Bronchial epithelial cell (primary cell): ENCODE data around the gene LDB2. TPM values are rescaled to one million over a fixed set of nuclear protein-coding genes. Genes with fewer than 3 reads are reported as not detected.

ENCODE experiments used
- DNase-seq: peaks from one replicate; pipeline ENCODE4 v3.0.0-alpha.2; 2010; ENCODE audit warnings: low read depth
- FAIRE-seq: peaks from 2 replicates; lab custom pipeline; 2011; peaks lifted over from hg19 to GRCh38; lab: Jason Lieb, UNC
- H3K27me3 ChIP-seq: 2 replicates; pipeline ENCODE4 v1.5.1; 2011; ENCODE audit warnings: low read length; ENCODE audit not compliant: control insufficient read depth, insufficient read depth
- H3K36me3 ChIP-seq: 2 replicates; pipeline ENCODE4 v1.5.1; 2011; ENCODE audit warnings: low read length; ENCODE audit not compliant: control insufficient read depth, insufficient read depth
- H3K4me3 ChIP-seq: 2 replicates; pipeline ENCODE4 v1.5.1; 2011; ENCODE audit warnings: mild to moderate bottlenecking, low read depth, low read length, control low read depth
- CTCF ChIP-seq: IDR thresholded peaks from 2 replicates; pipeline ENCODE4 v1.5.1; 2011; ENCODE audit warnings: mild to moderate bottlenecking, moderate library complexity, low read length, control low read depth, inconsistent platforms; ENCODE audit not compliant: insufficient read depth, severe bottlenecking
- total RNA-seq: library from RNA; depleted of rRNA; stranded (reverse); fragments of >200 nt; gene quantifications from 2 replicates; pipeline ENCODE4 v1.2.1, GENCODE V29; 2014

The LDB2 gene
- total RNA-seq, 1 donor from 2014 or later: not detected

GRCh38 chr4:16582526-16582925 lies 315.9 kb downstream of the LDB2 start:
- no peak for TF ChIP-seq CTCF
- Histone ChIP-seq H3K27me3 (no peaks in the 10 kb centered on the region), H3K4me3 (no peak overlapping the region), H3K36me3 (no peaks in the 10 kb centered on the region)
- DNase-seq (no peak), FAIRE-seq (no peak)

- DNase-seq (no peak), FAIRE-seq (no peak)
- Histone ChIP-seq H3K27me3 (no peaks in the 10 kb centered on the region), H3K4me3 (no peak overlapping the region), H3K36me3 (no peaks in the 10 kb centered on the region)
- TF ChIP-seq CTCF: no peak
Measured at GRCh38 chr4:16582036-16582435, 316.4 kb downstream of the LDB2 start.

GRCh38 chr4:16581117-16581516 lies 317.3 kb downstream of the LDB2 start:
- FAIRE-seq (no peak), DNase-seq (no peak)
- no peak overlapping the region for H3K4me3 ChIP-seq
- no peaks in the 10 kb centered on the region for H3K27me3 ChIP-seq
- no peak for TF ChIP-seq CTCF
- H3K36me3 ChIP-seq: no peaks in the 10 kb centered on the region

- DNase-seq: no peak
- no peak for FAIRE-seq
- H3K36me3 ChIP-seq: no peaks in the 10 kb centered on the region
- no peak overlapping the region for H3K4me3 ChIP-seq
- TF ChIP-seq CTCF: no peak
- no peaks in the 10 kb centered on the region for H3K27me3 ChIP-seq
Measured at GRCh38 chr4:16580514-16580913, 317.9 kb downstream of the LDB2 start.

GRCh38 chr4:16579866-16580265 lies 318.6 kb downstream of the LDB2 start:
- no peak for TF ChIP-seq CTCF
- FAIRE-seq (no peak), DNase-seq (no peak)
- Histone ChIP-seq H3K27me3 (no peaks in the 10 kb centered on the region), H3K36me3 (no peaks in the 10 kb centered on the region), H3K4me3 (no peak overlapping the region)

- no peak for TF ChIP-seq CTCF
- Histone ChIP-seq H3K27me3 (no peaks in the 10 kb centered on the region), H3K4me3 (no peak overlapping the region), H3K36me3 (no peaks in the 10 kb centered on the region)
- no peak for FAIRE-seq
- no peak for DNase-seq
Measured at GRCh38 chr4:16577177-16577576, 321.3 kb downstream of the LDB2 start.
